GM18868 (cell line): ENCODE measurements around the gene PRODH.
"Not testable (repeated sequence)": the region's sequence is repeated elsewhere in the genome, so short reads cannot be mapped to it uniquely, and the experiment has no call there.

Experiments
- ATAC-seq: cut with Tn5 transposase; IDR thresholded peaks from one replicate; pipeline ENCODE4 v1.9.1; 2021; ENCODE audit warnings: mild to moderate bottlenecking, moderate library complexity; ENCODE audit not compliant: unreplicated experiment

The PRODH gene

GRCh38 chr22:18935889-18936529 is at the start of gene PRODH:
Gene PRODH (minus strand): TSS chr22:18936293. CDS start chr22:18936287, 6 bp downstream.
- ATAC-seq = no peak

DNA sequence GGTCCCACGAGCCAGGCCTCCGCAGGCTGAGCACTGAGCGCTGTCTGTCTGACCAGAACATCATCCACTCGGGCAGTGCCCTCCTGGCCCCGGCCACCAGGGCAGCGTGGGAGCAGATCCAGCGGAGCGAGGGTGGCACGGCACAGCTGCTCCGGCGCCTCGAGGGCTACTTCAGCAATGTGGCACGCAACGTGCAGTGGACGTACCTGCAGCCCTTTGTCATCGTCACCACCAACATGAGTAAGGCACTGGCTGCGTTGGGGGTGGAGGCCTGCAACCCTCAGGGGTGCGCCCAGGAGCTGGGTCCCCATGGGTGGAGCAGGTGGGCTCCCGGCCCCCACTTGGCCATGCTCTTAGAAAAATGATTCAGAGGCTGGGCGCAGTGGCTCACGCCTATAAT is 49.7 kb upstream of the PRODH start:
- no peak for ATAC-seq

DNA sequence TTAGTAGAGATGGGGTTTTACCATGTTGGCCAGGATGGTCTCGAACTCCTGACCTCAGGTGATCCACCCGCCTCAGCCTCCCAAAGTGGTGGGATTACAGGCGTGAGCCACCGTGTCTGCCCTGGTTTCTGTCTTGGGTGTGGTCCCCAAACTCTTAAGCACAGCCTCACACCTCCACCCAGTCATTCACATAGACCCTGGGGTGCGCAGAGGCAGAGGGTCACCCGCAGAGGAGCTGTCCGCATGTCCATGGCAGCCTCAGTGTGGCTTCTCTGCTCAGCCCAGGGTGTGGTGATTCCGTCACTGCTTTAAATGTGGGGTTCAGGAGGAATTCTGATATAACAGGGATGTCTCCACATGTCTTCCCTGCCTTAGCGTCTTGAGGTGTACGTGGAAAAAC is 48.5 kb upstream of the PRODH start:
- ATAC-seq = no peak

DNA sequence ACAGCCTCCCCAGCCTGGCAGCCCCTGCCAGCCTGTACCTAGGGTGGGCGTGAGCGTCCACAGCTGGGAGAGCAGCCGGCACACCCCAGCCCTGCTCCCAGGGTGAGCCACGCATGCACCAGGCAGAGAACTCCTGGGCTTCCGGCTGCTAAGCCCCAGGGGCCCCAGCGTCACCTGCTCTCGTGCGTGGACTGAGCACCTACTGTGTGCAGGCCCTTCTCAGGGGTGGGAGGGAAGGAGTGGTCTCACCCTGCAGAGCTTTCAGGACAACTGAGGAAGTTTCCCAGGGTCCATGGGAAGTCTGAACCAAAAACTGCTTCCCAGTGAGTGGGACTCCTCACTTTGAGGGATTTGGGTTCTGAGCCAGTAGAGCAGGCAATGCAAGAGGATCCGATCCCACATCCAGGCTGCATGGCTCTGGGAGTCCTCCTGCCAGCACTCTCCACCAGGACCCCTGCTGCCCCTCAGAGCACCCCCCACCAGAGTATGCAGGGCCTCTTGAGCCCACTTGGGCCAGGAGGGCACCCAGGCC is 47.1 kb upstream of the PRODH start:
- no peak for ATAC-seq

DNA sequence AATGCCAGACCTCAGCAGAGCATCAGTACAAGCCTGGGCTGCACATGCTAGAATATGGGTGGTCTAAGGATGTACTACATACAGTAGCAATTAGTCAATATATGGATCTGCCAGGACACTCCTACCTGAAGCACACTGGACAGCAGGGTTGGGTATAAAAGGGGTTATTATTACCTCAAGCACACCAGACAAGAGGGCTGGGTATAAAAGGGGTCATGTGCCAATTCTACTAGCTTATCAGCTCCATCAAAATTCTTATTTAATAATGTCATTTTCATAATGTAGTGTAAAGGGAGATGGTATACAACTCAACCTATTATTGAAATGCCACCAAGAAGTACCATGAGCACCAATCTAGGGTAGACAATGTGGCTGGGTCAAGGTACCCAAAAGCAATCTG is 44.7 kb upstream of the PRODH start:
- no peak for ATAC-seq

- no peak for ATAC-seq
These were observed 43.9 kb upstream of the PRODH start for GRCh38 chr22:18979957-18980356.

DNA sequence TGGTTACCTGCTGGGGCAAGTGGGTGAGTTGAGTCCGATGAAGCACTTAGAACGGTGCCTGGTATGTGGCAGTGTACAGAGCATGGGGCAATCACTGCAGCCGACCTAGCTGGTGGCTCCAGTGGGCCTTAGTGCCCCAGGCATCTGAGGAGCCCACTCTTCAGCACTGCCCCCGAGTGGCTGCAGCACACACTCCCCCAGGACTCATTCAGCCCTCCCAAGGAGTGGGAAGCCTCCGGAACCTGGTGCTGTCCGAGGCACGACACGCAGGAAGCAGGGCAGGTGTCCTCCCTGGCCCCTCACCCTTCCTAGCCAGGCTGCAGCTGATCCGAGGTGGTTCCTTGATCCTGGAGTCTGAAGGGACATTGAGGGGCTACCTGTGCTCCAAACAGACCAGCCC is 42.4 kb upstream of the PRODH start:
- no peak for ATAC-seq

DNA sequence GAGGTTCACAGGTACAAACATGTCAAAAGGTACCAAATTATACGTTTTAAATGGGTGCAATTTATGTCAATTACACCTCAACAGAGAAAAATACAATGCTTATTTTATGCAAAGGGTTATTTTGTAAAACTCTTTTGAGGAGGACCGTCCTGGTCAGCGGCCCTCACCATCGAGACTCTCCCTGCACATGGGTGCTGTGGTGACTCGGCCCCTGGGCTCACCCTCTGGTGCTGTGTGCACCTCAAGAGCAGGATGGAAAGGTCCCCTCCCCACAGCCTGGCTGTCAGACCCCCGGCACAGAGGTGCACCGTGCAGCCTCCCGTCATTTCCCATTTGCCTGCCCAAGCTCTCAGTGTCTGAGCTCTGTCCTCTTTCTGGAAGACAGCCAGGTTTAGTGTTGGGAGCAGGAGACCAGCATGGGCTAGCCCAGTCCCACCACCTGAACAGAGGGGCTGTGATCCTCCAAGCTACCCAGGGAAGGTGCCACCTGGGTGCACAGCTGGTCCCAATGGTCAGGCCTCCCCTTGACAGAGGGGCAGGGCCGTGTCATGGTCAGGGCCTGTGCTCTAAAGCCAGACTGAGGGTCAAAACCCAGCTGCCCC is 41.8 kb upstream of the PRODH start:
- ATAC-seq = no peak

GRCh38 chr22:18976197-18976751 is 40.2 kb upstream of the PRODH start:
- no peak for ATAC-seq

- ATAC-seq = no peak
These were observed 39.5 kb upstream of the PRODH start for GRCh38 chr22:18975434-18976196.

GRCh38 chr22:18974477-18975180 is 38.5 kb upstream of the PRODH start:
- ATAC-seq = no peak

DNA sequence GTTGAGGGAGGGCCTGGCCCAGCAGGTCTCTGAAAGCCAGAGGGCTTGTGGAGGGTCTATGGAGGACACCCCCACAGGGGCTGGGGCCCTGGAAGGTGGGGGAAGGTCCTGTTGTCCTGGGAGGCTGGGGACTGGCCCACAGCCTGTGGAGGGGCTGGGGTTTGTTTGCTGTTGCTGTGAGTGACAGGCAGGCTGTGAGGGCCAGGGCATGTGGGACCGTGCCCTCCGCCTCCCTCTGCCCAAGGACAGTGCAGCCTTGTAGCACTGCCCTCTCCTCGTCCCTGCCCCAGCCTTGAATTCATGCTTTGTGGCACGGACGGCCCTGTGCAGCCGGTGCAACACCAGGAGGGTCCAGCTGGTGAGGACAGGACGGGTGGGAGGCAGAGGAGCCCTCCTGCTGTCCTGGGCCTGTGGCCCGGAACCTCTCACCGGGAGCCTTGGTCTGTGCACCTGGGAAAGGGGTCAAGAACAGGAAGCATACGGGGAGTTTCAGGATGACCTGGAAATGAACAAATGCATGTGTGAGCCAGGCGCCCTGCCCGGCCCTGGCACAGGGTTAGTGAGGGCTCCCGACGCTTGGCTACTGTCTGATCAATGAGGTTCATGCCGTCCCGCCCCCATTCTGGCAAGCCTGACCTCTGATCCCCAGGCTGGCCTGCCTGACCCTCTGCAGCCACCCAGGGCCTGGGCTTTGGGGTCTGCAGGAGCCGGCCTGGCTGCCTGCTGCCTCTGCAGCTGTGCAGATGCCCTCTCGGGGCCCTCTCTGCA is 37.4 kb upstream of the PRODH start:
- no peak for ATAC-seq

DNA sequence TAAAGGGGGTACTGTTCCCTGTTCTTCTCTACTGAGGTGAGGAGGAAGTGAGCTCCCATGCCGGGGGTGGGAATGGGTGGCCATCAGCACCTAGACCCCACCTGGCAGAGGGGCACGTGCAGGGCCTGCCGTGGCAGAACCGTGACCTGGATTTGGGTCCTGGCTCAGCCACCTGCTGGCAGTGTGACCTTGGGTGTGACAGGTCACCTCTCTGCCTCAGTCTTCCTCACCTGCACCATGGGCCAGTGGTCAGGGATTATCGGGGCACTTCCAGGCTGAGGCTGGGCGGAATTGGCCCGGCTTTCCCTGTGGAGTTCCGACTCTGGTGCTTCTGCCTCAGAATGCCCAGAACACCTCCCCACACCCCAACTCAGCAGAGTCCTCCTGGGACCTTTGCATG is 36.5 kb upstream of the PRODH start:
- not testable (repeated sequence) for ATAC-seq

DNA sequence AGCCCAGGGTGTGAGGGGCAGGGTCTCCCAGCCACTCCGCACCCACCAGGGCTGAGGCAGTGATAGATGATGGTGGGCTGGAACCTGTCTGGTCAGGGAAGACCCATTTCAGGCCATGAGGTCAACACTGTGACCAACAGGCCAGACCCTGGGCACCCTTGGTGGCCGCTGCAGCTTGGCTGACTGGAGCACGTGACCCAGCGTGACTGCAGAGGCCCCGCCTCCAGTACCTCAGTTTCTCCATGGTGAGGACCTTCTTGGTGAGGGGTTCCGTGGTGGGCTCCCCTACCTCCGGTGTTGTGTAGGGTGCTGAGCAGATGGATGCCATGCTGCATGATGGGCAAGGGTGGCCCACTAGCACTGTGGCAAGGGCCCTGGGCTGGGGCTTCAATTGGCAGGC is 35.9 kb upstream of the PRODH start:
- not testable (repeated sequence) for ATAC-seq

DNA sequence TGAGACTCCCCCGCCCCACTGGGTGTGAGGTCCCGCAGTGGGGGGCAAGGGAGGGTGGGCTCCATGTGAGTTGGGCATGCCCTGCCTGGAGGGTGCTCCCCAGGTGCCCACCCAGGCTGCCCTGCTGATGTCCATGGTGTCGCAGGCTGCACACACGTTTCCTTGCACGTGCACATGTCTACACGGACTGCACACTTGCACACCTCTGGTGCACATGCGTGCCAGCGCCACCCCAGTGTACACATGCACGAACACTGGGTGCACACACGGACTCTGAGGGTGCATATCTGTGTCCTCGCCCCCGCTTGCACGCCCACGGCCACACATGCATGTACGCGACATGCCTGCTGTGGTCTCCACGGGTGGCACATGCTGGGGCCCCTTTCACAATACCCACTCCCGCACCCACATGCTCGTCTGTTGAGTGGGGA is 35.2 kb upstream of the PRODH start:
- no peak for ATAC-seq

GRCh38 chr22:18970948-18971315 is 34.8 kb upstream of the PRODH start:
- no peak for ATAC-seq

DNA sequence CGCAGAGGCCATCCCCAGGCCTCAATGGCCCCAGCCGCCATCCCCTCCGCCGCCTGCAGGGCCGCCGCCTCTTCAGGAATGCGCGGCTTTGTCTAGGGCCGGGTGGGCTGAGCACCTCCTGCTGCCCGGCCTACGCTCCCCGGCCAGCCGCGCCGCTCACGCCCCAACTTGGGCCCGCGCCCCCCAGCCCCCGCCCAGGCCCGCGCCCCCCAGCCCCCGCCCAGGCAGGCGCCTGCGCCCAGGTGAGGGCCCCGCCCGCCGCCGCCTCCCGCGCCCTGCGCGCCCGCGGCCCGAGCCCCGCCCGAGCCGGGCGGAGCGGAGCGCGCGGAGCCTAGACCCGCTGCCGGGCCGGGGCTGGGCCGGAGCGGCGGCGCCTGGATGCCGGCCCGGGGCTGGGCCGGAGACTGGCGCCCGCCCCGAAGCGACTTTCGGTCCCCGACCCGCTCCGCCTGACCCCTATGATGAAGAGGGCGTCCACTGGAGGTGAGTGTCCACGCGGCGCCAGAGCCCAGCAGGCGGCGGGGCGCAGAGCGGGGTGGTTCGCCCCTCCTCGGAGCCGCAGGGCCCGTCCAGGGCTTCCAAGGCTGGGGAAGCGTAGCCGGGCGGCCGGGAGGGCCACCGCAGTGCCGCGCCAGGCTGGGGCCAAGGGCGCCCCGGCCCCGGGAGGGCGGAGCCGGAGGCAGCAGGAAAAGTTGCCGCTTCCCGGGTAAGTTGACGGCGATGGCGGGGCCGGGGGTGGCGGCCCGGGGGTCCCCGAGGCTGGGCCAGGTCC is 34.3 kb upstream of the PRODH start:
- no peak for ATAC-seq

DNA sequence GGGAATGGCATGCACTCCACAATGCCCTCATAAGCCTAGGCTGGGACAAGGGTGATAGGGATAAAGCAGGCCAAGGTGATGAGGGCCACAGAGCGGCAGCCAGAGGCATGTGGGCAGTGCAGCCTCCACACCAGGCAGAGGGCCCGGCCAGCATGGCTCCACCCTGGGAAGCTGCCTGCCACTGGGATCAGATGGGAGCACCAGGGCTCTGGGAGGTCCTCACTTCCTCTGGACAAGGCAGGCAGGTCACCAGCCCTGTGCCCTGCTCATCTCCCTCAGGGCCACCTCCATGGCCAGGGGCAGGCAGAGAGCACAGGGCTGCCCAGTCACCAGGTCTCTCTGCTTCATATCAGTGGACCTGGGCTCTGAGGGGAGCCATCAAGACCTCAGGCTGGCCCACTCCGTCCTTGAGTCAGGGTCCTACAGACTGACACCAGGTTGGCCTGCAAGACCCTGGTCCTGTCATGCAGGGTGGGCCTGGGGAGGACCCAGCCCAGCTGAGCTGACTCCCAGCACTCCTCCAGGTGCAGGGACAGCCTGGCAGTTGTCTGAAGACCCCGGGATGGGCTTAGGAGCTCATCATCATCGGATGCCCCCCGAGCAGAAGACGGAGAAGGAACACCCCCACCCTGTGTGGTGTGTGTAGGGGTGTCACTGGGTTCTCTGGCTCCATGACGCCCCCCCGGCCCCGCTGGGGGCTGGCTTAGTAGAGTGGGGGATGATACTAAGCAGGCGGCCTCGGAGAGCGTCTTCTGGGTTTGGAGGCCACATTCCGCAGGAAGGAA is 33.3 kb upstream of the PRODH start:
- not testable (repeated sequence) for ATAC-seq
